Sigmoid colon (tissue), 7 donors: ENCODE results near the gene ECHS1. TPM values are rescaled to one million over a fixed set of nuclear protein-coding genes. Genes with fewer than 3 reads are reported as not detected.

Experiments used
- DNase-seq: peaks from one replicate; pipeline ENCODE4 v3.0.0-alpha.2; 2019
- H3K27ac ChIP-seq, 4 donors: fragments of 200-600 bp; sonication (generic); one replicate each; pipeline ENCODE4 v1.5.1; 2016 to 2019; ENCODE audit warnings: mild to moderate bottlenecking in 1 of 4
- H3K27me3 ChIP-seq, 3 donors: fragments of 200-600 bp; sonication (generic); one replicate each; pipeline ENCODE4 v1.5.1; 2019; ENCODE audit warnings: mild to moderate bottlenecking in 1 of 3
- H3K36me3 ChIP-seq, 4 donors: fragments of 200-600 bp; sonication (generic); one replicate each; pipeline ENCODE4 v1.5.1; 2016 to 2019
- H3K4me1 ChIP-seq, 4 donors: fragments of 200-600 bp; sonication (generic); one replicate each; pipeline ENCODE4 v1.5.1; 2017 to 2019
- H3K4me3 ChIP-seq, 4 donors: fragments of 200-600 bp; sonication (generic); one replicate each; pipeline ENCODE4 v1.5.1; 2017 to 2019; ENCODE audit warnings: mild to moderate bottlenecking in 2 of 4, moderate library complexity in 1 of 4
- H3K9me3 ChIP-seq, 4 donors: fragments of 200-600 bp in 3 of 4; sonication (generic) in 3 of 4; one replicate each; pipeline versions ENCODE4 v1.5.1 to v1.6.1; 2013 to 2019
- CTCF ChIP-seq, 4 experiments: fragments of 450-650 bp in 3 of 4; fragments of 200-600 bp in 1 of 4; IDR thresholded peaks; one replicate each; pipeline ENCODE4 v1.5.1; 2016 to 2019; ENCODE audit warnings: antibody characterized with exemption in 4 of 4, mild to moderate bottlenecking in 3 of 4, moderate library complexity in 2 of 4
- EP300 ChIP-seq, 4 donors: sonication (generic); formaldehyde crosslinking; IDR thresholded peaks; one replicate each; pipeline ENCODE4 v1.6.1; 2017; ENCODE audit warnings: antibody characterized with exemption in 4 of 4
- POLR2A ChIP-seq, 2 donors: fragments of 450-650 bp; IDR thresholded peaks; one replicate each; pipeline ENCODE4 v1.6.1; 2016; ENCODE audit warnings: antibody characterized with exemption in 2 of 2, mild to moderate bottlenecking in 2 of 2, moderate library complexity in 2 of 2
- POLR2AphosphoS5 ChIP-seq, 4 donors: sonication (generic); formaldehyde crosslinking; IDR thresholded peaks; one replicate each; pipeline ENCODE4 v1.6.1; 2017; ENCODE audit warnings: antibody characterized with exemption in 4 of 4
- WGBS, 2 donors: extraction: QIAGEN DNeasy Blood & Tissue Kit; methylation state at CpG; one replicate each; pipeline ENCODE4 v1.1.7; 2013; 5-methylcytosine and 5-hydroxymethylcytosine counted together
- intact Hi-C: fragments of 100-400 bp; cut with DNase I; formaldehyde crosslinking; loops from one replicate; pipeline ENCODE4 v1.15.1; 2023
- polyA plus RNA-seq, 3 donors: library from polyadenylated mRNA; stranded (reverse); fragments of 200-250 nt; gene quantifications; one replicate each; pipeline ENCODE4 v1.2.3, GENCODE V29; 2013
- total RNA-seq, 4 donors: library from RNA; depleted of rRNA; stranded (reverse); fragments of >200 nt; gene quantifications; one replicate each; pipeline ENCODE4 v1.1.0, GENCODE V29; 2016
- donor health status: healthy with polysubstance abuse.
- donor health status: Bipolar disorder and iron deficiency.
- donor health status: healthy.

ECHS1 gene
- total and polyA plus RNA-seq, 7 donors, result 58.6 to 360 (median 87.0) TPM

DNA sequence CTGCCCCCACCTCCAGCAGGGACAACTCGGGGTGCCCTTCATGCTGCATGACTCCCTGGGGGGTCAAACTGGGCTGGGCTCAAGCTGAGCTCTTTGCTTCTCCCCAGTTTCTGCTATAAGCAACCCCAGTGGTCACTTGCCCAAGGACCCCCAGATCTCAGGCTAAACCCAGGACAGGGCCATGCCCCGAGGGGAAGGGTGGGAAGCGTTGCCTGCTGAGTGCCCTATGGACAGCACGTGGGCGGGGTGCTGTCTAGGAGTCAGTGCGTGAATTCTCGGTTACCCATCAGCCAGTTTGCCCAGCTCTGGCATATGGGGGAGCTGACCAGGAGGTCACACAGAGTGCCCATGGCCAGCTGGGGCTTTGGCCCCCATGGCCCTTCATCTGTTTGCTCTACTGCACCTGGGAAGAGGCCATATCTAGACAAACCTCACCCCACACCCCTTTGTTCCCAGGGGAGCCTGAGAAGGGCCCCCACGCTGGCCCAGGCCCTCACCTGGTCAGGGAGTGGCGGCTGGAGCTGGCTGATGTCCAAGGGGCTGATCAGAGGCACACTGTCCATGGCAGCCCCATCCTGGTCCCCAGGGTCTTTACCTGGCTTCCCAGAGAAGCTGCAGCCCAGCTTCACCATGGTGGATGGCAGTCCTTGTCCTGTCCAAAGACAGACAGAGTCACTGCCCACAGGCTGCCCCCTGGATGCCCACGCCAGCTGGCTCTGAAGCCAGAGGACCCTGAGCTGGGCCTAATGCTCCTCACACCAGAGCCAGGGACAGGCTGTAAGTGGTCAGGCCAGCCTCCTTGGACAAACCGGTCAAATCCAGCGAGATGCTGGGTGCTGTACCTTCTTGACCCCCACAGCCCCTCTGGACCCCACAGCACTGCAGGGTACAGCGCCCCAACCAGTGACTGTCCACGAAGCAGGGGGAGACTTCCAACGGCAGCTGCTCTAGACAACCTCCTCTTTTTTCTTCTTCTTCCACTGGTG lies 44.5 kb downstream of the ECHS1 start:
- H3K9me3 ChIP-seq, result no peaks in the 10 kb centered on the region
- H3K27me3 ChIP-seq, result peaks cover 41 to 91% (median 70%) of the 10 kb centered on the region in 3 donors
- intact Hi-C loops, result loop anchor here (1.0 to 5.0 kb wide), 2 partner anchors 64 to 192 kb away; partner anchors contain the start of gene MTG1
- no peak for DNase-seq
- WGBS, 2 donors, result 52 to 79% methylated on average over 15 of the region's 15 CpGs
- H3K4me1 ChIP-seq, result peaks cover 0 to 31% (median 25%) of the 10 kb centered on the region in 4 donors
- H3K27ac ChIP-seq, result no peak overlapping the region
- H3K4me3 ChIP-seq, result no peak overlapping the region
- H3K36me3 ChIP-seq, result no peaks in the 10 kb centered on the region
- no peak for TF ChIP-seq CTCF (IDR thresholded peaks at IDR 0.05)
- no peak for TF ChIP-seq POLR2AphosphoS5 (IDR thresholded peaks at IDR 0.05)
- no peak for TF ChIP-seq POLR2A (IDR thresholded peaks at IDR 0.05)
- no peak for TF ChIP-seq EP300 (IDR thresholded peaks at IDR 0.05)

DNA sequence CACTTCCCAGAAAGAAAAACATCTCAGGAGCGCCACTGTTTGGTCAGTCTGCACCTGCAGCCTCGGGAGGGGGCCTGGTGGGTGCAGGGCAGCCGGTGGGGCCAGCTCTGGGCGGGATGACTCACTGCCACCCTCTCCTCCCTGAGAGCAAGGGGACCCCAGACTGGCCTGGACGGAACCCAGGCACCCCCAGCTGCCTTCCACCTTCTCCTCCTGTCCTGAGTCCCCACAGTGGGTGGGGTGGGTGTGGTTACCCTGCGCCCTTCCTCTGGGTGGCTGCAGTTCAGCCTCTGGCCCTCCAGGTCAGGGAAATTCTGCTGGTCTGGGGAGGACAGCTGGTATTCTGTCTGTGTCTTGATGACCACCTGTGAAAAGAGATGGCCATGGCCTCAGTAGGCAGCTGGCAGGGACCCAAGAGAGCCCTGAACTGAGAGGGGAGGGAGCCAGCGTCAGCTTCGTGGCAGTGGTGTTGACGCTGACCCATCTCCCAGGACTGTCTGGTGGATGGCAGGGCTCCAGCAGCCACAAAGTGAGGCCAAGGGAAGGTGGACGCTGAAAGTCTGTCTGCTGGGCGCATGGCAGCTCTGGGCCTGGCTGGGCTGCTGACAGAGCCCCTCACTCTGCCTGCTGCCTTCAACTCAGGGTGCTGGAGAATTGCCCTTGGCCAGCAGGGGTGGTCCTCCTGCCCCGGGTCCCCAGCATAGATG lies 45.4 kb downstream of the ECHS1 start:
- WGBS, 2 donors, result 27 to 51% methylated on average over 12 of the region's 12 CpGs
- intact Hi-C loops, result loop anchor here (5.0 kb wide), 1 partner anchor 64 kb away; the partner anchor contains the start of gene MTG1
- TF ChIP-seq POLR2AphosphoS5 (IDR thresholded peaks at IDR 0.05), result no peak
- no peak for TF ChIP-seq CTCF (IDR thresholded peaks at IDR 0.05)
- TF ChIP-seq POLR2A (IDR thresholded peaks at IDR 0.05), result no peak
- TF ChIP-seq EP300 (IDR thresholded peaks at IDR 0.05), result no peak
- no peaks in the 10 kb centered on the region for H3K36me3 ChIP-seq
- peaks cover 41 to 91% (median 67%) of the 10 kb centered on the region in 3 donors for H3K27me3 ChIP-seq
- H3K4me1 ChIP-seq, result peaks cover 0 to 31% (median 25%) of the 10 kb centered on the region in 4 donors
- DNase-seq, result no peak
- no peak overlapping the region for H3K4me3 ChIP-seq
- no peak overlapping the region for H3K27ac ChIP-seq
- no peaks in the 10 kb centered on the region for H3K9me3 ChIP-seq

GRCh38 chr10:133326745-133327650 lies 46.2 kb downstream of the ECHS1 start:
- H3K9me3 ChIP-seq, result no peaks in the 10 kb centered on the region
- H3K36me3 ChIP-seq, result no peaks in the 10 kb centered on the region
- intact Hi-C loops, result loop anchor here (5.0 kb wide), 1 partner anchor 65 kb away; the partner anchor contains the start of gene MTG1
- no peak overlapping the region for H3K4me3 ChIP-seq
- WGBS, 2 donors, result 25 to 40% methylated on average over 28 of the region's 28 CpGs
- no peak overlapping the region for H3K27ac ChIP-seq
- H3K27me3 ChIP-seq, result peaks cover 40 to 85% (median 59%) of the 10 kb centered on the region in 3 donors
- no peak for TF ChIP-seq POLR2AphosphoS5 (IDR thresholded peaks at IDR 0.05)
- no peak for TF ChIP-seq CTCF (IDR thresholded peaks at IDR 0.05)
- no peak for TF ChIP-seq POLR2A (IDR thresholded peaks at IDR 0.05)
- no peak for TF ChIP-seq EP300 (IDR thresholded peaks at IDR 0.05)
- DNase-seq, result no peak
- peaks cover 0 to 31% (median 25%) of the 10 kb centered on the region in 4 donors for H3K4me1 ChIP-seq

DNA sequence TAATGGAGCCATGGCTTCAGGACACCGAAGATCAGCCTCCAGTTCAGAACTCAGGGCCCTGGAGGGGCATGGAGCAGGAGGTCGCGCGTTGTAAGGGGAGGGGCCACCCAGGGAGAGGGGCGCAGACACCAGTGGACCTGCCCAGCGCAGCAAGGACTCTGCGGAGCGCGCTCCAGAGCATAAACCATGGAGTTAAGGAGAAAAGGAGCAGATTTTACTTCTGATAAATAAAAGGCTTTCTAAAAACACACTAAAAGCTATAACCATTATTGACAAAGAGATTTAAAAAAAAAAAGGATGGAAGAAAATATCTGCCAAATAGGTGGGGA lies 47.0 kb downstream of the ECHS1 start:
- peak overlapping the region in 3 of 4 donors; percentile 35 to 50 (median 48) for H3K4me3 ChIP-seq
- intact Hi-C loops, result loop anchor here (5.0 kb wide), 1 partner anchor 66 kb away; the partner anchor contains the start of gene MTG1
- peaks cover 38 to 78% (median 51%) of the 10 kb centered on the region in 3 donors for H3K27me3 ChIP-seq
- 36 to 38% methylated on average over 9 of the region's 9 CpGs for WGBS, 2 donors
- H3K27ac ChIP-seq, result no peak overlapping the region
- no peaks in the 10 kb centered on the region for H3K36me3 ChIP-seq
- H3K4me1 ChIP-seq, result peaks cover 0 to 31% (median 25%) of the 10 kb centered on the region in 4 donors
- H3K9me3 ChIP-seq, result no peaks in the 10 kb centered on the region
- TF ChIP-seq POLR2A (IDR thresholded peaks at IDR 0.05) (no peak), CTCF (IDR thresholded peaks at IDR 0.05) (no peak), EP300 (IDR thresholded peaks at IDR 0.05) (no peak)
- no peak for DNase-seq
